Astrocyte of the cerebellum (primary cell): ENCODE measurements around the gene SLC25A34.

Experiments
- DNase-seq: peaks from one replicate; pipeline ENCODE4 v3.0.0-alpha.2; 2011; ENCODE audit warnings: low read depth
- H3K4me3 ChIP-seq: 2 replicates; pipeline ENCODE4 v1.5.1; 2011; ENCODE audit warnings: mild to moderate bottlenecking, low read depth, low read length, moderate library complexity
- in situ Hi-C: cut with HindIII; loops from 2 replicates; pipeline ENCODE4 v1.10.0; 2017; ENCODE audit warnings: low sequenced_read_pairs
- TF ChIP-seq, protein P1 (sequence below): IDR thresholded peaks from 2 replicates; pipeline ENCODE4 v1.5.1; 2012; ENCODE audit warnings: low read length, low read depth, moderate library complexity, mild to moderate bottlenecking; ENCODE audit errors: missing control alignments

Gene SLC25A34

GRCh38 chr1:15712168-15712567 lies 23.9 kb upstream of the SLC25A34 start:
- no peak overlapping the region for H3K4me3 ChIP-seq
- no peak for DNase-seq
- in situ Hi-C loops: no loop called here
- TF ChIP-seq, protein P1, sequence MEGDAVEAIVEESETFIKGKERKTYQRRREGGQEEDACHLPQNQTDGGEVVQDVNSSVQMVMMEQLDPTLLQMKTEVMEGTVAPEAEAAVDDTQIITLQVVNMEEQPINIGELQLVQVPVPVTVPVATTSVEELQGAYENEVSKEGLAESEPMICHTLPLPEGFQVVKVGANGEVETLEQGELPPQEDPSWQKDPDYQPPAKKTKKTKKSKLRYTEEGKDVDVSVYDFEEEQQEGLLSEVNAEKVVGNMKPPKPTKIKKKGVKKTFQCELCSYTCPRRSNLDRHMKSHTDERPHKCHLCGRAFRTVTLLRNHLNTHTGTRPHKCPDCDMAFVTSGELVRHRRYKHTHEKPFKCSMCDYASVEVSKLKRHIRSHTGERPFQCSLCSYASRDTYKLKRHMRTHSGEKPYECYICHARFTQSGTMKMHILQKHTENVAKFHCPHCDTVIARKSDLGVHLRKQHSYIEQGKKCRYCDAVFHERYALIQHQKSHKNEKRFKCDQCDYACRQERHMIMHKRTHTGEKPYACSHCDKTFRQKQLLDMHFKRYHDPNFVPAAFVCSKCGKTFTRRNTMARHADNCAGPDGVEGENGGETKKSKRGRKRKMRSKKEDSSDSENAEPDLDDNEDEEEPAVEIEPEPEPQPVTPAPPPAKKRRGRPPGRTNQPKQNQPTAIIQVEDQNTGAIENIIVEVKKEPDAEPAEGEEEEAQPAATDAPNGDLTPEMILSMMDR: no peak

GRCh38 chr1:15714406-15715136 lies 21.5 kb upstream of the SLC25A34 start:
- in situ Hi-C loops: no loop called here
- no peak overlapping the region for H3K4me3 ChIP-seq
- TF ChIP-seq, protein P1: no peak
- DNase-seq: peak; percentile 58

GRCh38 chr1:15717418-15718125 lies 18.5 kb upstream of the SLC25A34 start:
- in situ Hi-C loops: no loop called here
- no peak for DNase-seq

GRCh38 chr1:15718199-15718601 lies 17.9 kb upstream of the SLC25A34 start:
- in situ Hi-C loops: no loop called here
- TF ChIP-seq, protein P1: no peak
- DNase-seq: no peak
- H3K4me3 ChIP-seq: no peak overlapping the region

More at GRCh38 chr1:15717418-15718125, 18.5 kb upstream of the SLC25A34 start:
- H3K4me3 ChIP-seq: no peak overlapping the region
- TF ChIP-seq, protein P1: no peak

DNA sequence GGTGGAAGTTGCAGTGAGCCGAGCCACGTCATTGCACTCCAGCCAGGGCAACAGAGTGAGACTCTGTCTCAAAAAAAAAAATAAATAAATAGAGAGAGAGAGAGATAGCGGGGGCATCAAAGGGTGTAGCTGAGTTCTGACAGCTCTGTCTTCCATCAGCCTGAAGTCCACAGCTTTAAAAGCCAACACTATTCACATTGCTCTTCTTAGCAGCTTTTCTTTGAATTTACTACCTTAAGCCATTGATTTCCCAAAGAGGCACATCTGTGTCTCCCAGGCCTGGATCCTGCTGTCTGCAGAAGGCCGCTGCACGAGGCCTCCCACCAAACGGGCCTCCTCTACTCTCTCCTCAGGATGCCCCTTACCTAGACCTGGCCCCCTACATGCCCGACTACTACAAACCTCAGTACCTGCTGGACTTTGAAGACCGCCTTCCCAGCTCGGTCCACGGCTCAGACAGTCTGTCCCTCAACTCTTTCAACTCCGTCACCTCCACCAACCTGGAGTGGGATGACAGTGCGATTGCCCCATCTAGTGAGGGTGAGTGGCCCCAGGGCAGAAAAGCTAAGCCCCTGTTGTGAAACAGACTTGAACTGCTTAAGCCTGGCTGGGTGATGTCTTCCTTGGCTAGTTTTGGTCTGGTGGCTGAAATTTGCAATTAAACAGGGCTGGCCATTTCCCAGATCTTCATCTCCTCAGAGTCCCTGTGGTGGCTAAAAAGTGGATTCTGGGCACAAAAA lies 16.5 kb upstream of the SLC25A34 start:
- TF ChIP-seq, protein P1: no peak
- no peak for DNase-seq
- H3K4me3 ChIP-seq: no peak overlapping the region
- in situ Hi-C loops: no loop called here

GRCh38 chr1:15720861-15721260 lies 15.2 kb upstream of the SLC25A34 start:
- in situ Hi-C loops: no loop called here
- no peak for DNase-seq

More at GRCh38 chr1:15720861-15721260, 15.2 kb upstream of the SLC25A34 start:
- TF ChIP-seq, protein P1: no peak
- no peak overlapping the region for H3K4me3 ChIP-seq
